DMS53 (cell line): Measurements from ENCODE around the gene RBM23.
A peak's percentile ranks its signal among the peaks of the same experiment; 100 is the strongest.
"Not testable (repeated sequence)": the region's sequence is repeated elsewhere in the genome, so short reads cannot be mapped to it uniquely, and the experiment has no call there.

Experiments
- DNase-seq: peaks from one replicate; lab custom pipeline; 2025; lab: John Stamatoyannopoulos, UW

RBM23 gene

DNA sequence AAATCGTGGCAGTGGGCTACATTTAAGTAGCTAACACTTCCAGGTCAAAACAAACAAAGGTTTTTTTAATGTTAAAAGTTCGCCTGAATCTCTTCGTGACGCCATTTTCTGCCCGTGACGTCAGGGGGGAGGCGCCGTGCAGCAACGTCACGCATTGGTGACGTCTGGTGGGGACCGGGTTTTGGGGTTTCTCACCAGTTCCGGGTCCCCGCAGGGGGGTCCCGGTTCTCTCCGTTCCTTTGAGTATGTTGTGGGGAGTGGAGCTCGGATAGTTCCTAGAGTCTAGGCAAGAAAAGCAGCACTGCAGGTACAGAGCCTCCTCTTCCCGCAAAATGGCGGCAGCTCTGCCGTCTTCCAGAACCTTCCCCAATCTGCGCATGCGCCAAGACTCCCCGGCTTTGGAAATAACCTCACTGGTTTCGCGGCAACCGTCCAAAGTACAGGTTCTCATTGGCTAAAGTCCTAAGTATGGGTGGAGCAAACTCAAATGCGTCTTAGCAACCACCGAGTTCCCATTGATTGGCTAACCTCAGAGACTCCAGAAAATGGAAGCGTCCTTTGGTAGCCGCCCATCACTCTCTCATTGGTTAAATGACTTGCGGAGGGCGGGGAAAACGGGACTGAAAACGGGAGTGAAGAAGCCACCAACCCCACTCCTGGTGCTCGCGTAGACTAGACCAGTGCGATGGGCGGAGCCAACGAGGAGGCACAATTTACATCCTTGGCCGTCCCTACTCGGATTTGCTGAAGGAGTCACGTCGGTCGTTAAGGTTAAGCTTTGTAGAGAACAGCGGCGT is at the start of gene RBM23:
Gene RBM23, minus strand, starts transcription at position 346 of the 797 bp plus-strand sequence.
- DNase-seq: peak; percentile 99

DNA sequence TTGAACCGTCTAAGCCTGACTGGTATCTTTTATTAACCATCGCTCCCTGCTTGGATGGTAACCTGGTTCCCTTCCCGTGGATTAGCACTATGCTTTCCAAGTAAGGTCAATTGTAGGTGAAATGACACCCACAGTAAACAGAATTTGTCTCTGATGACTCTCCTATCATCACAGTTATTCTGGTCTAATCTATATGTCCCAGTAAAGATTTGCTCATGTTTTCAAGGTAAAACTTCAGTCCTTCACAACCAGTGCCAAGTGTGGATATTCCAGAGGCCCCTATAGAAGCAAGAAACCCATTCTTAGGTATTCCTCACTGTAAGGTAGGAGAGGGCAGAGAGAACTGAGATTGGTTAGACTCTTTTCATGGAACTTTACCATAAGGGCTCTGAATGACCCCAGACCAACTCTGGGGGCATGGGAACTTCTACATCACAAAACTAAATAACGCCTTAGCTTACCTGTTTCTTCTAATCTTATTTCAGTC is 47.9 kb upstream of the RBM23 start:
- no peak for DNase-seq

DNA sequence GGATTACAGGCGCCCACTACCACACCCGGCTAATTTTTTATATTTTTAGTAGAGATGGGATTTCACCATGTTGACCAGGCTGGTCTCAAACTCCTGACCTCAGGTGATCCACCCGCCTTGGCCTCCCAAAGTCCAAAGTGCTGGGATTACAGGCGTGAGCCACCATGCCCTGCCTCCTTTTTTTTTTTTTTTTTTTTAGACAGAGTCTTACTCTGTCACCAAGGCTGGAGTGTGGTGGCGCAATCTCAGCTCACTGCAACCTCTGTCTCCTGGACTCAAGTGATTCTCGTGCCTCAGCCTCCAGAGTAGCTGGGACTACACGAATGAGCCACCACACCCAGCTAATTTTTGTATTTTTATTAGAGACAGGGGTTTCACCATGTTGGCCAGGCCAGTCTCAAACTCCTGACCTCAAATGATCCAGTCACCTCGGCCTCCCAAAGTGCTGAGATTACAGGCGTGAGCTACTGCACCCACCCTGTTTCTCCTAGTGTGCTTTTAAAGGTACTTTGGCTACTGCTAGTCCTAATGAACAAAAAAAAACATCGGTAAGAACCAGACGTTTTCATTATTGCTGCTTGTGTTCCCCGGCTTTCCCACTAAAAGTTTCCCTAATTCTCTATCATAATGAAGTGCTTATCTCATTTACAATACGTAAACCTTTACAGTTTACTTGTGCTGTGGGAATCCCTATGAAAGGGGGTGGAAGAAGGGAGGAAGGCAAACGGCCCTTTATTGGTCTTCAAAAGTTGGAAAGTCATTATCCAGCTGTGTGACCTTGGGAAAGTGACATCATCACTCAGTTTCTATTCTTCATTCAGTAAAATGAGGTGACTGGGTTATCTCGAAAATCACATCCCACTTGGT is 47.2 kb upstream of the RBM23 start:
- DNase-seq: not testable (repeated sequence)

GRCh38 chr14:22962061-22962676 is 43.2 kb upstream of the RBM23 start:
- DNase-seq: no peak

GRCh38 chr14:22955702-22956569 is 37.0 kb upstream of the RBM23 start:
- peak; percentile 41 for DNase-seq

DNA sequence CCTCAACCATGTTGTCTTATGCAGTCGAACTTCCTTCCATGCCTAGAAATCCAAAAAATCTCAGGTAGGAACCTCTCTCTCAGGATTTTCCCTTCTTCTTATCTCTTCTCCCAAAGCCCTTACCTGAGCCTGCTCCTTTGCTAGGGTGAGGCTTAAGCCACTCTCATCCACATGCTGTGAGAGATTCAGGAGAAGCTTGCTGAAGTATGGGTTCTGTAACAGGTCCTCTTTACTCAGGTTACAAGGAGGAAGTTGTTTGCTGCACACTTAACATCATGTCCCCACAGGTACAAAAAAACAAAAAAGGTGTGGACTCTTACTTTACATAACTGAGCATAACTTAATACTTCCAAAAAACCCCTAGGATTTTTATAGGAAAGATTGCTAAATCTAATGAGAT is 33.5 kb upstream of the RBM23 start:
- DNase-seq: no peak

- DNase-seq: not testable (repeated sequence)
Observed at GRCh38 chr14:22951795-22952194, 32.8 kb upstream of the RBM23 start.

GRCh38 chr14:22945642-22946041 is 26.7 kb upstream of the RBM23 start:
- DNase-seq: no peak

GRCh38 chr14:22939684-22940083 is 20.7 kb upstream of the RBM23 start:
- DNase-seq: no peak

DNA sequence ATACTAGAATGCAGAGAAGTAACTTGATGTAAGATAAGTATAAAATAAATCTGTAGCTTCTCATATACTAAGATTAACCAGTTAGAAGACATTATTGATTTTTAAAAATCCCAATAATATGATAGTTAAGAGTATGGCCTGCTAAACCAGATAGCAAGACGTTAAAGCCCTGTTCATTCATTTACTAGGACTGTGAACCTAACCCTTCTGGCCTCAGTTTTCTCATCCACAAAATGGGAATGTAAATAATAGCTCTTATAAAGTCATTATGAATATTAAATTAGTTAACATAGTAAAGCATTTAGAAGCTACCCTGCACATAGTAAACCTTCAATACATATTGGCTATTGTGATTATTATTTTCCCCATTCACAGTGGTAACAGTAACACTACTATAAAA is 16.2 kb upstream of the RBM23 start:
- no peak for DNase-seq

- DNase-seq: peak; percentile 63
Observed at GRCh38 chr14:22932146-22932545, 13.2 kb upstream of the RBM23 start.

GRCh38 chr14:22929961-22930364 is 11.0 kb upstream of the RBM23 start:
- no peak for DNase-seq

- DNase-seq: peak; percentile 98
Observed at GRCh38 chr14:22929104-22929960, 10.4 kb upstream of the RBM23 start, which contains the start of gene PRMT5. PRMT5 (minus strand) TSS chr14:22929376; CDS start chr14:22929361, 15 bp downstream.

- peak; percentile 12 for DNase-seq
Observed at GRCh38 chr14:22928237-22929103, 9.5 kb upstream of the RBM23 start.

DNA sequence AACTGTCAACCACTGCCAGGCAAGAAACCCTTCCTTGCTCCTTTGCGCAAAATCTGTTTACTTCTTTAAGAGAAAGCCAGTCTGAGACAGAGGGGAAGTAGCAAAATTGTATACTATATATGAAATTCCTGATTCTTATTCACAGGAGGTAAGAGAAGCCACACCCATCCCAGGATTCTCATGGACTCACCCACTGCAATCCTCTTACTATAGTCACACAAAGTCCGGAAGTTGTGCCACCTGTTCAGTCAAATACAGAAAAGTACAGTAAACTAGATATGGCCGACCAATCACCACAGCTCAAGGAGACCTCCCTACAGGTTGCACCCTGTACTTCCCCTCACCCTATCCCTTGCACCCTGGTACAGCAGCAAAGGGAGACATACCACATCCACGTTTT is 7.4 kb upstream of the RBM23 start:
- no peak for DNase-seq

GRCh38 chr14:22925513-22925912 is 6.6 kb upstream of the RBM23 start:
- DNase-seq: no peak

DNA sequence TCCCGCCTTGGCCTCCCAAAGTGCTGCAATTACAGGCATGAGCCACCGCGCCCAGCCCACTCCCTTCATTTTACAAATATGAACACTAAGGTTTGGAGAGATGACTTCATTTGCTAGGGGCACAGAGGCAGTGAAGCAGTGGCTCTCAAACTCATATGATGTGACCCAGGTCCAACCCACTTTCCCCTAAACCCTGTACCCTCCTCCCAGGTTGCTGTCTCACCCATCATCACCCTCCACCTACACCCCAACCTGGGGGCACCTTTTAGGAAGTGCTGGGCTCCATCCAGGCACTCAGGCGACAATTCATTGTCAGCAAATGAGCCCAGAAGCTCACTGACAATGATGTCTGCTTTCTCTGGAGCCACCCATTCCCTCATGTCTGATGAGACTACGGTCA is 4.8 kb upstream of the RBM23 start:
- DNase-seq: no peak

- no peak for DNase-seq
Observed at GRCh38 chr14:22922294-22922693, 3.3 kb upstream of the RBM23 start.

- DNase-seq: no peak
Observed at GRCh38 chr14:22920697-22921096, 1.7 kb upstream of the RBM23 start.

DNA sequence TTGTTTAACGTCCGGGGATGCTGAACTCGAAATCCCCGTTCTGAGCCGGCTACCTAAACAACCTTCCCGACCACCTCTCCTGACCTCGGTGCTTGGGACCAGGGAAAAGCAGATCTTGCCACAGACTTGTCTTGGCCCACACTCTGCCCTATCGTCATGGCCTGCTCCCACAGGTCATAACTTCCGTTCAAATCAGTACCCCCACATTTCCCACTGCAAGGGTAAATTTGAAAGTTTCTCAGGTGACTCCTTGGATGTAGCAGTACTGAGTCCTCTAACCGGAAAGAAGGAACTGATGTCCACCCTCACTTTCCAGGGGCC is 612 bp upstream of the RBM23 start:
- no peak for DNase-seq
